ENCODE measurements around the gene LRRC27.

Gene LRRC27

DNA sequence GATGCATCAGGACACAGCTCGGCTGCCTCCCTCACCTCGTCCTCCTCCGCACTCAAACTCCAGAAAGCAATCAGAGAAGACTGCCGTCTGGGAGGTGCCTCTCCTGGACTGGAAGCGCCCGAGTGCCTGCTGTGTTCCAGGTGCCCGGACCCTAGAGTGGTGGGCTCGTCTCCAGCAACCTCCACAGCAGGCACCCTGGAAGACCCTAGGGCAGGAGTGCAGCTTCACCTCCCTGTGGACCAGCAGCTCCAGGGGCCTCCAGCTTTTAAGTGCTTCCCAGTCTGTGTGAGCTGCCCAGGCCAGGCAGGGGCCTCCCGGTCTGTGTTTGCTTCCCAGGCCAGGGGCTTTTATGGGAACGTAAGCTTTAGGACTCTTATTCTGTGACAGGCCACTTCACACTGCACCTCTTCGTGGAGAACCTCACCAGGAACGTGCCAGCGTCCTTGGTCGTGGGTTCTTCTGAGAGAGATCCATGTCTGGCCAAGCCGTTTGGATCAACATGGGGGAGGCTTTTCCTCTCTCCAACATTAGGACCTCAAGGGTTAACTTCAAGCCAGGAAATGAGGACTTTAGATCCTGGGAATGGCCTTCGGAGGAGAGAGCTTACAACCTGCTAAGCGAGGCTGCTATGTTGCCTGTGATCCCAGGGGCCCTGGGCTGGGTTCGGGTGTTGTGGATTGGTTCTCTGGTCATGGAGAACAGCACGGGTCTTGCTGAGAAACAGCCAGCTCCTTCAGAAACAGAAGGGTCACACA is 59.1 kb downstream of the LRRC27 start:
- no peak for DNase-seq (ENCODE audit: low read depth)

DNA sequence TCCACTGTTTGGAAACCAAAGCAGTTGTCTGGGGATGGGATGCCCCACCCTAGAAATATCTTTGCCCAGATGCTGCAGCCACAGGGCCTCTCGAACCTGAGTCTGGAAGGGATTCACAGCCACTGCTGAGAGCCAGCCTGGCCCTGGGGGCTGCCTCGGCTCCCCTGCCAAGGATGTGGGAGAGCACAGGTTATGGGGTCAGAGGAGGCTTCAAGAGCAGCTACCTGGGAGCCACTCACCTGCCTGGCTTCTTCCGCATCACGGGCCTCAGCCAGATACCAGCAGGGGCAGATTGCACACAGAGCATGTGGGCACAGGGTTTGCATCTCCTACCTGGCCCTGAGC is 59.7 kb downstream of the LRRC27 start:
- no peak for DNase-seq (ENCODE audit: low read depth)

DNA sequence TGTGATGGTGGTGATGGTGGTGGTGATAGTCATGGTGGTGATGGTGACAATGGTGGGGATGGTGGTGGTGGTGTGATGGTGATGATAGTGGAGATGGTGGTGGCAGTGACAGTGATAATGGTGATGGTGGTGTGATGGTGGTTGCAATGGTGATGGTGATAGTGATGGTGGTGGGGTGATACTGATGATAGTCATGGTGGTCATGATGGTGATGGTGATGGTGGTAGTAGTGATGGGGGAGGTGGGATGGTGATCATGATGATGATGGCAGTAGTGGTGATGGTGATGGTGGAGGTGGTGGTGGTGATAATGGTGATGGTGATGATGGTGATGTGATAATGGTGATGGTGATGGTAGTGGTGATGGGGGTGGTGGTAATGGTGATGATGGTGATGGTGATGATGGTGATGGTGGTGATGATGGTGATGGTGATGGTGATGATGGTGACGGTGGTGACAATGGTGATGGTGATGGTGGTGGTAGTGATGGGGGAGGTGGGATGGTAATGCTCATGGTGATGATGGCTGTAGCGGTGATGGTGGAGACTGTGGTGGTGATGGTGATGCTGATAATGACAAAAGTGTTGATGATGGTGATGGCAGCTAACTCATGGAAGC is 60.3 kb downstream of the LRRC27 start:
- no peak for DNase-seq (ENCODE audit: low read depth)

DNA sequence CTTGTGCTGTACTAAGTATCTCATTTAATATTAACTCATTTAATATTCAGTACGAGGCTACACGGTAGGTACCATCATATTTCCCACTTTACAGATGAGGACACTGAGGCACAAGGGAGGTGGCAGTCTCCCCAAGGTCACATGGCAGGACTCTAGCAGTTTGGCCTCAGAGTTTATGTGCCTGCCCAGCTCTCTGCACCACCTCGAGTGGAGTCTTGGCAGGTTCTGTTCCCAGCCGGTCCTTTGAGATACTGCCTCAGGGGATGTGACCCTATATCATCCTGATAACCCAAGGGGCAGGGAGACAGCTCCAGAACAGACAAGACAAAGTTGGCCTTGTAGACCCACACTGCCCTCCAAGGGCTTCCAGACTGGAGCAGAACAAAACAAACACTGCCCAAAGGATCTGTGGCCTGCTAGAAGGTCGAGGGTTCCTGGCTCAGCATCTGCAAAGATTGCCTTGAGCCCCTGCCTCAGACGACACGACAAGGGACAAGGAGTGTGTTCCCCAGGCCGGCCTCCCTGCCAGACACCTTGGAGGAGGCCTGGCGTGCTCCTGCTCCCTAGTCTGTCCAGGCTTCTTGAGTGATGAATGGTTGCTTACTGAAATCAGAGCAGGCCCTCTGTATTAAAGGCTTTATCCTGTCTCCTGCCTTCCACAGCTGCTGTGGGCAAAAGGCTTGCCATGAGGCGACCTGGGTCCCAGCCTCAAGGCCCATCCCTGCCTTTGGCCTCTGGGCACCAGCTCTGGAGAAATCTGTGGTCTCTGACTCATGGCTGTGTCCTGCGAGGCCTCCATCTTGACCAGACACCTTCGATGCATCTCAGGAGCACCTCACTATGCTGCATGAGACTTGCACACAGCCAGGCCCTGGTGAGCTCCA is 61.1 kb downstream of the LRRC27 start:
- DNase-seq (ENCODE audit: low read depth): no peak

DNA sequence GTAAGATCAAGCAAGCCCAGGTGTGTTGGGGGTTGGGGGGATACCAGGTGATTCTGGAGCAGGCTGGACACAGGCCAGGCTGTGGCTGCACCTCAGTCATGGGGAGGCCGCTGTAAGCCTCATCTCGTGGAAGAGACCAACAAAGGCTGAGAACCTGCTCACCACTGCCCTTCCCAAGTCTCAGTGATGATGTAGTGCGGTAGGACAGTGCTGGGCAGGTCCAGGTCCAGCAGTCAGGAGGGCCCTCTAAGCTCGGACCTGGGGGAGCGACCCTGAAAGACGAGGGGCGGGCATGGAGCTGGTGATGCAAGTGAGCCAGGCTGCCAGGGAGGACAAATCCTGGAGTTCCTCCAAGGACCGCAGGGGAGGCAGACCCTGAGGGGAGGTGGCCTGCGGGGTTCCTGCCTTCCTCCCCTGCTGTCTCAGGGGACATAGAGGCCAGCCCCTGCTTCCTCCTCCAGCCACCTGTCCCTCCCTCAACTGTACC is 61.7 kb downstream of the LRRC27 start:
- no peak for DNase-seq (ENCODE audit: low read depth)

DNA sequence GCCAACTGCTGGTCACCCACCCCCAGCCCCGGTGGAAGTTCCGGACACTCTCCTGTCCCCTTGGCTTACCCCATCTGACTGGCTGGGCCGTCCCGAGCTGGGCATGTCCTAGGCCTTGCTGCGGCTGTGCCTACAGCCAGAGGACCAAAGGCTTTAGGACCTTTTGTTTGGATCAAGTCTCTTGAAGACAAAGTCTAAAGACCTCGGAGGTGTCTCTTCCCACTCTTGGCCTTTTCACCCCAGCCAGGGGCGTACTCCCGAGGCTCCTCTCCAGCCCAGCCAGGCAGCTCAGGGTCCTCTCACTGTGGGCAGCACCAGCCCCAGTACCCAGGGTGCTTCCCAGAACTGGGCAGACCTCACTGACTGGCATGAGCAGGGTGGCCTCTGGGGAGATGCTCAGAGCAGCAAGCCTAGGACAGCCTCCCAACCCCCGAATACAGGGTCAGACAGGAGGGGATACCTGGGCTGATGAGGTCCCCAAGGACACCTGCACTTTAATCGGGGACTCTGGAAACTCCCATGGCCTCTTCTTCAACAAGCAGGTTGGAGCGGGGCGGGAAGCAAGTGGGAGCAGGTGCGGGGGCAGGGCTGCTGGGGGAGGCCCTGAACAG is 62.3 kb downstream of the LRRC27 start:
- DNase-seq (ENCODE audit: low read depth): no peak

DNA sequence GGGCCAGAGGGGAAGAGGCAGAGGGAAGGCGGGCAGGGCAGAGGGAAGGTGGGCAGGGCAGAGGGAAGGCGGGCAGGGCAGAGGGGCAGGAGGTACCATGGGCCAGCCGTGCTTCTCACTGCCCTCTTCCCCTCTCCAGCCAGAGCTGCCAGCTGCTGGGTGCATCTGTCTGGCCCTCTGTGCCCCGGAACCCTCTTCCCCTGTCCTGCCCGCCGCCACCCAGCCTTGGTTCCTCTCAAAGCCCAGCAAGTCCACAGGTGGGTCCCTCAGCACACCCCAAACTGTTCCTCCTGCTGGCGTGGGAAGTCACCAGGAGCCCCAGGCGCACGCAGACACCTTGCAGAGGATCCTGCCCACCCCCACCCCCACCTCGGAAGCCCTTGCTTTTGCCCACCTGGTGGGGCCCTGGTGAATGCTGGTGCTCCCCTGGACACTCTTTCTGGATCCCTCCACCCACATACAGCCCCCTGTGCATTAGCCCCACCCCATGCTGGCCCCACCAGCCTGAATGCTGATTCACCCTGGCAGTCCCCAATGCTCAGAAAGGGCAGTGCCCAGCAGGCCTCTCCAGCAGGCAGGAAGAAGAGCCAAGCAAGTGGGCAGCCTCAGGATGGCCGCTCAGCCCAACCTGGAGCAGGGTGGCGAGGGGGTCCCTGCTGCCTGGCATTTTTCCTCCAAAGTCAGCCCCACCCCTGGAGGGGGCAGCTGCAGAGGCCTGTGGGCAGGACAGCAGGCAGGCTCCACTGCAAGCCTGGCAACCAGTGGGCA is 63.1 kb downstream of the LRRC27 start:
- no peak for DNase-seq (ENCODE audit: low read depth)

DNA sequence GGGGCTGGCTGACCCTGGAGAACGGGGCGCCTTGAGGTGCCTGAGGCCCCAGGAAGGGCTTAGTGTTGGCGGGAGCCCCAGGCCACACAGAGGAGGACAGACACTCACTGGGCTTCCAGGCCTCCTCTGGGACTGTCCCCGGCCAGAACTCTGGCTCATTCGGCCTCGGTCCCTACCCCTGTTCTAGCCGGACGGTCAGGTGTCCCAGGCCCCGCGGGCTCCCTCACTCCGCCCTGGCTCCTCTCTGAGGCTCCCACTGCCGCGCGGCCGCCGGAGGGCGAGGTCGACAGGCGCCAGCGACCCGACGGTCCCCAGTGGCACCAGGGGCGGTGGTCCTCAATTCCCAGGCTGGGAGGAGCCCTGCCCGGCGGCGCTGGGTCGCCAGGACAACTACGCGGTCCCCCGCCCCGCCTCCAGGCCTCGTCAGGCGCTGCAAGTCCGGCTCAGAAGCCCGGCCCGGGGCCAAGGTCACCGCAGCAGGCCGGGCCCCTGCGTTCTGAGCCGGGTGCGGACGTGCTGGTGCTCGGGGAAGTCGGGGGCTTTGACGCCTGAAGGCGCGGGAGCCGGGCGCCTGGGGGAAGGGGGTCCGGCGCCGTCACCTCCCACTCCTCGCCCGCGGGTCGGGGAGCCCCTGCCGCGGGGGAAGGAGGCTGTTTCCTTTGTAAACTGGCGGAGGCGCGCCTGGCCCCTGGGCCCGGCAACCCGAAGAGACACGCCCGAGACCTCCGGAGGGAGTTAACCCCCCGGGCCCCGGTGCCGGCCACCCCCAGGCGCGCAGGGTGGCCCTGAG is 63.9 kb downstream of the LRRC27 start:
- no peak for DNase-seq (ENCODE audit: low read depth)

DNA sequence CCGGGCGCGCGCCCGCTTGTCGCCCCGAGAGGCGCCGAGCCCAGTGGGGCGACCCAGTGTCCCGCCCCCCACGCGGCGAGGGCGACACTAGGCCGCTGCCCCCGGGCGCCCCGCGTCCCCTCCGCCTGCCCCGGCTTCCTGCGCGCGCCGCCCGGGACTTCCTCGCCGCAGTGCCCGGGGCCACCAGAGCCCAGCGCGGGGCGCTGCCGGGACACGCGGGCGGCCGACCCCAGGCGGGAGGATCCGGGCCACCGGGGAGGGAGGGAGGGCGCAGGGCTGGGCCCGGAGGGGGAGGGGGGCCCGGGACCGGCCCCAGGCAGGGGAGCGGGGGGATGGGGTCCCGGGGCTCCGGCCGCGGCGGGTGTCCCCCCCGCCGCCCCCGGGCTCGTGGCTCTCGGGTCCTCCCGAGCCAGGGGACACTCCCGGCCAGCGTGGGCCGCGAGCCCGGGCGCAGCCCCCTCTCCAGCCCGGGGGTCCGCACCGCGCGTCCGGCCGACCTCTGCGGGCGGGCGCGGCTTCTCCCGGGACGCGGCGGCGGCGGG is 64.6 kb downstream of the LRRC27 start:
- DNase-seq (ENCODE audit: low read depth): peak; percentile 47

DNA sequence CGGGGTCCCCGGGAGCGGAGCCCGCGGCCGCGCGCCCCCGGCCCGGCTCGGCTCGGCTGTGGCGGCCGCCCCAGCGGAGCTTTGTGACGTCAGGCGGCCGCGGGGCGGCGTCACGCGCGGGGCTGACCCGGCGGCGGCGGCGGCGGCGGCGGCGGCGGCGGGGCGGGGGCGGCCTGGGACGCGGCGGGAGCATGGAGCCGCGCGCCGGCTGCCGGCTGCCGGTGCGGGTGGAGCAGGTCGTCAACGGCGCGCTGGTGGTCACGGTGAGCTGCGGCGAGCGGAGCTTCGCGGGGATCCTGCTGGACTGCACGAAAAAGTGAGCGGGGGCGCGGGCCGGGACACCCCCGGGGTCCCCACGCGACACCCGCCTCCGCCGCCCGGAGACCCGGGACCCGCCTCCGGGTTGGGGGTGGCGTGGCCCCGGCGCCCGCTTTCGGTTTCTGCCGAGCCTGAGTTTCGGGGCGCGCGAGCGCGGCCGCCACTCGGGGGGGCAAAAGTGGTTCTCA is 65.1 kb downstream of the LRRC27 start, which contains the start of gene PWWP2B:
TSS of gene PWWP2B (plus strand) at position 165 of the 506 bp plus-strand sequence. CDS start at position 192, 27 bp downstream.
- peak; percentile 50 for DNase-seq (ENCODE audit: low read depth)

DNA sequence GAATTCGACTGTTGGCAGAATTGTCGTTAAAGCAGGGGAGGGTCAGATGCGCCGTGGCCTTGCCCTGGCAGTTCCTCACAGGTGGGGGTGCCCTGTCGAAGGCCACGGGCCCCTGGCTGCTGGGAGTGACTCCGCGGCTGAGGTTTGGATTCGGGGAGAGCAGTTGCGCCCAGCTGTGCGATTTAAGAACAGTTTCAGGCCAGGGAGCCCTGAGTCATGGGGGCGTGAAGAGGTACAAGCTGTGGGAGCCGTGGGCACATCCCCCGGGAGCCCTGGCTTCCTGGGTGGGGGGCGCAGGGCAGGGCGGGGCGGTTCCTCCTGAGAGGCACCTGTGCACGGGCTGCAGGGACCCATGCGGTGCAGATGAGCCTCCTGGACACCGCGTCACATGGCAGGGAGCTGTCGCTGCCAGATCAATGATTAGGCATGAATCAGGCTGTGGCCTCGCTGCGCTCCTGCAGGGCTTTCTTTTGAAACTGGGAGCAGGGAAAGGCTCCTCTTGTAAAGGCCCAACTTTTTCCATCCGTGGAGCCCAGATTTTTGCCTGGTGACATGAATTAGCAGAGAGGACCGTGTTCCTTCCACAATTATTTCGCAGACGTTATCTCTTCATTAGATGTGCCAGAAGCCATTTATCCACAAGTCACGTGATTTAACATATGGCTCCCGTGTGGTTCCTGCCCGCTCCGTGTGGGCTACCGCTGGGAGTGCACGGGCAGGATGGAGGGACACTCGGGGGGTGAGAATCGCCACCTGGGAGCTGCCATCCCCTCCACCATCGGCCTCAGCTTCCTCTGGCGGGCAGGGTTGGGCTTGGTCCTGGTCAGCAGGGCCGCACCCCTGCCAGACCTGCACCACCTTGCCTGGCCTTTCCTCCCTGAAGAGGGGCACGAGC is 65.9 kb downstream of the LRRC27 start:
- DNase-seq (ENCODE audit: low read depth): peak; percentile 25

DNA sequence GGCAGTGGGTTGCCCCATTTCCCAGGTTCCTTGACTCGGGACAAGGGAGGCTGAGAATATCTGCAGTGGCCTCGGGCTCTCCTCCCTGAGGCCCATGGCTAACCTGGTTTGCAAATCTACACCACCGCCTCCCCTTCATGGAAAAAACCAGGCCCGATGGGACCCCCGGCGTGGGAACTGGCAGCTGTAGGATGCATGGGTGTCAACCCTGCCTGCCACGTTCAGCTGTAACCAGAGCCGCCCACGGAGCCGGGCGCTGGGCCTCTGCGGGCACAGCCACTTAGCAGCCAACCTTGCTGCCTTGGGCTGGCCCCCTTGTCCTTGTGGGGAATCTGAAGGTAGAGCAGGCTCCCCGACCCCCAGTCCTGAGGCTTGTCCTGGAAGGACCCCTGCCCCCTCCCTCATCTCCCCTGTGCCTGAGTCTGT is 66.6 kb downstream of the LRRC27 start:
- DNase-seq (ENCODE audit: low read depth): no peak

DNA sequence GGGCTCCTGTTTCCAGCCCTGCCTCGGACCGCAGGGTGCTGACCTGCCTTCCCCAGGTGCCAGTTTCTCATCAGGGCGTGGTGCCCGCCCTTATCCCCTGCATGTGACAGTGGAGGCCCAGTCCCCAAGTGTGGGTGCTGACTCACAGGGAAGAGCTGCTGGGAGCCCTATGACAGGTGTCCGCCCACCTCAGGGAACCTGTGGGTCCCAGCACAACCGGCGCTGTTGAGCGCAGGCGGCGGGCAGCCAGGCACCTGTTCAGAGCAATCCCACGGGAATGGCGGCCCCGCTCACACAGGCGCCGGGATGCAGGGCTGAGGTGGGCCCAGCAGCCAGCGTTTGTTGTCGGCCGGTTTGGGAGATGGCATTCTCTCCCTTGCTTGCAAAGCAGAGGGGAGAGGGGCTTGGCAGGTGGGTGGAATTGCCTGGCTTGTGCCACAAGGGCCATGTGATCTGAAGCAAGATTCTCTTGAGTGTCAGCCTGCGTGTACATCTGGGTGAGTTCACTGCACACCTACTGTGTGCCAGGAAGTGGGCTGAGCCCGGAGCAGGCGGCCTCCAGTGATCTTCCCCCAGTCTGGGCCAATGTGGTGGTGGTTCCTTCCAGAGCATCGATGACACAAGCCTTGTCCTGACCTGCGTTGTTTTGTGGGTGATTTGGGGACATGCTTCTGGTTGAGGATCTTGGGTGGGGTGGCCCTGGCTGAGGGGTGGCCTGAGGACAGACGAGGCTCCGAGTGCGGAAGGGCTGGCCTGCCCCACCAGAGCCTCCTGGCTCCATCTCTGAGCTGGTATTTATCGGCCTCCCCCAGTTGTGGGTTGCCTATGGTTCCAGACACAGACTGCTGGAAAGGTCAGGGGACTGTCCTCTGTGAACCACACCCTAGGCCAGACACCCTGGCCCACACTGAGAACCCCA is 67.4 kb downstream of the LRRC27 start:
- DNase-seq (ENCODE audit: low read depth): no peak

DNA sequence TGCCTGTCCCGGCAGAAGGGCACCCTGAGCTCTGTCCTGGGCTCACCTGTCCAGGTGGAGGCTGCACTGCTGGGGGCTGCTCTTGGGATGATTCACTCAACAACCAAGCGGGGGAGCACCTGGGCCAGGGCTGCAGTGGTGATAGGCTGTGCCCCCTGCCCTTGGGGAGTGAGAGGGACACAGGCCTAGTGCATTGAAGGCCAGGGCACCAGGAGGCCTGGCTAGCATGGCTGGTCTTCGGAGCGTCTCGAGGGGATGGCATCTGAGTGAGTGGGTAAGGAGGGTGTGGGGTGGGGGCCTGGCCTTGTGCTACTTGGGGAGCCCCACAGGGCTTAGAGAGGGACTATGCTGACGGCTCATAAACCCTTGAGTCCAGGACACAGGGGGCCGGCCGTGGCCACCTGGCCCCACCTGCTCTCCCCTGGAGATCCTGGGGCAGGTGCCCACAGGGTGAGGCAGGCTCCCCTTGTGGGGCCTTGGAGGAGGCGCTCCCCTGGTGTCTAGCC is 68.1 kb downstream of the LRRC27 start:
- DNase-seq (ENCODE audit: low read depth): no peak

DNA sequence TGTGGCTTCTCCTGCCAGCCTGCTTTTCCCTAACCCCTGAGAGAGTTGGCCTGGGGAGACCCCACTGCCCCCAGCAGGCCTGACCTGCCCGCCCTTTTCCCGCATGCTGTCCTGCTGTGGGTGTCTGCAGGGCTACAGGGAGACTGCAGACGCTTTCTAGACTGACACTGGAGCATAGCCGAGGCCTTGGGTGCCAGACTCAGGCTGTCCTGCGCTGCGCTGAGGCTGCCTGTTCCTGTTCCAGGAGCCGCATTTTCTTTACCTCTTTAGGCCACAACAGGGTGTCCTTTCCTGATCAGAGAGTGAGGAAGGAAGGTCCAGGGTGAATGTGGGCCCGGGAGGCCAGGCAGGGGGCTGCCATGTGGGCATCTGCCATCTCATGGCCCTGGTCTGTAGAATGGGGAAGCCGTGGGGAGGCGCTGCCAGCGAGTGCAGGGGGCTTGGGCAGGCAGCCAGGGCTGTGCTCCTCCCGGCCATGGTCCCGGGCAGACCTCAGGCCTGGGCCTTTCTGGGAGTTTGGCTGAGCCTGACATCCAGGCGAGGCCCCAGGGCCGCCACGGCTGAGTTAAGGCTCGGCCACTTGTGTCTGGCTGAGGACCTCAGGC is 68.7 kb downstream of the LRRC27 start:
- no peak for DNase-seq (ENCODE audit: low read depth)

DNA sequence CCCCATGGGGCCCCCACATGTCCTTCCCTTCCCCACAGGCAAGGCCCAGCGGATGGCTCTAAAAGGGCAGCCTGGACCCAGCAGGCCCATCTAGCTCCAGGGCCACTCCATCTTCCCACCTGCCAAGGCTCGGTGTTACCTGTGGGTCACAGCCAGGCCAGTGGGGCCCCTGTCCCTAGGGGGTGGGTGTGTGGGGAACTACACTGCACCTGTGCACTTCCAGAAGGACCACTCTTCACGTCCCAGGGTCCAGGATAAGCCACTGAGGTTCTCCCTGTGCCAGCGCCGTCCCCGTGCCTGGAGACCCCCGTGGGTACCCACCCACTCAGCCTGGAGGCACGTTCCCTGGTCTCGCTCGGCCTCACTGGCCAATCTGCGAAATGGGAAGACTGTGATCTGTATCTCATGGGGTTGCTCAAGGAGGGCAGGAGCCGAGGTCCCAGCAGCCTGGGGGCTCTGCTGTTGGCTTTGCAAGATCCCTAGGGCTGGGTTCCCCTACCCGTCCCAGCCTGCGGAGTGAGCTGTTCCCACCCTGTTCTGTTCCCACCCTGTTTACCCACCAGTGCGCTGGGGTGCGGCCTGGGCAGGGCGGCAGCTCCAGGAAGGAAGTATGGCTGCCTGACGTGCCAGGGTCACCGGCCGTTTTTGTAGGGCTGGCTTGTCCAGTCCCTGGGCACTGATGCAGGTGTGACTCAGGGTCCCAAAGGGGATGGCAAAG is 69.6 kb downstream of the LRRC27 start:
- DNase-seq (ENCODE audit: low read depth): no peak

All from T follicular helper cell (primary cell).